ENCODE data around the gene COL18A1. TPM values are rescaled to one million over a fixed set of nuclear protein-coding genes. Genes with fewer than 3 reads are reported as not detected.

Gene COL18A1
- total and polyA plus RNA-seq, 9 of the 15 experiments (the other 6 are each of a cell fraction or from before 2014, with no cell fraction given): 0.14 to 16.4 (median 2.0) TPM

GRCh38 chr21:45421071-45421845 is 16.3 kb downstream of the COL18A1 start:
- FAIRE-seq: no peak
- TF ChIP-seq NFIX (CRISPR knock-in tag; IDR thresholded peaks at IDR 0.05; ENCODE audit: low read depth): peak; percentile 69
- TF ChIP-seq ZNF398 (CRISPR knock-in tag; IDR thresholded peaks at IDR 0.05): no peak
- TF ChIP-seq NFIC (IDR thresholded peaks at IDR 0.05): peak; percentile 96
- no peak for TF ChIP-seq DIDO1 (tag; IDR thresholded peaks at IDR 0.05; ENCODE audit: low read depth)
- TF ChIP-seq ZNF184 (CRISPR knock-in tag; IDR thresholded peaks at IDR 0.05): 0 out of 2 replicates have a peak, but pooled peaks have one; percentile 36
- no TSS peak for BruUV-seq (replicated peaks)
- DNase-seq (ENCODE audit: extremely low read depth in 1 of 4, low spot score in 3 of 4): no peak
- peak overlapping the region in 1 of 2 experiments; percentile 61; a peak in 2 of 4 replicates for H3K9ac ChIP-seq (ENCODE audit: insufficient read depth in 1 of 2, low read depth in 2 of 2, low read length in 2 of 2)
- 45% methylated on average over 24 of the region's 25 CpGs for WGBS (ENCODE audit: insufficient coverage, low coverage, missing lambda C conversion rate)
- H3K27me3 ChIP-seq (ENCODE audit: control insufficient read depth in 2 of 2, insufficient read depth in 2 of 2, low read length in 2 of 2): no peaks in the 10 kb centered on the region; a peak in 2 of 5 replicates
- no peak overlapping the region for H3K4me3 ChIP-seq
- no peak overlapping the region for H3K27ac ChIP-seq (ENCODE audit: extremely low read depth, low read depth, low read length)
- H3K4me2 ChIP-seq (ENCODE audit: insufficient read depth, low read length): no peak overlapping the region
- CTCF ChIA-PET (ENCODE audit: low intra/inter-chr PET ratio): interaction anchor here (0.6 kb wide), 1 partner anchor 12 kb away, joined by 4 read pairs; no protein-coding TSS in a partner anchor
- intact Hi-C loops (cut with micrococcal nuclease) (no loop called here), in situ Hi-C loops (cut with MboI) (no loop called here)
- H3K9me3 ChIP-seq (replicated peaks; ENCODE audit: control insufficient read depth, insufficient read depth, low read depth, low read length): no peaks in the 10 kb centered on the region
- no peaks in the 10 kb centered on the region for H3K36me3 ChIP-seq (ENCODE audit: control insufficient read depth, insufficient read depth, low read length)
- H3K79me2 ChIP-seq (ENCODE audit: control insufficient read depth, insufficient read depth, low read length): peaks cover 2% of the 10 kb centered on the region; the same call in 1 of the 3 replicates
- H3K4me1 ChIP-seq (replicated peaks in 1 of 2; ENCODE audit: control insufficient read depth in 2 of 2, insufficient read depth in 2 of 2, low read length in 2 of 2): peaks cover 0 to 80% of the 10 kb centered on the region in 2 experiments; a peak in 3 of 5 replicates
- peaks cover 46% of the 10 kb centered on the region for H4K20me1 ChIP-seq (replicated peaks; ENCODE audit: control insufficient read depth, insufficient read depth, low read length)
- no peak overlapping the region for H2AFZ ChIP-seq (ENCODE audit: low read depth, low read length)
- no peak for ATAC-seq
- POLR2A ChIA-PET: interaction anchor here (0.7 to 2.4 kb wide), 3 partner anchors 9 to 73 kb away, joined by 3 to 15 read pairs (median 4); no protein-coding TSS in a partner anchor
- peaks cover 3% of the 10 kb centered on the region for H3K9me1 ChIP-seq (ENCODE audit: control insufficient read depth, insufficient read depth, low read length)
